HUDEP-2 (cell line): ENCODE data around the gene LYPD6B.

Experiments
- DNase-seq, 76 experiments: peaks; one replicate each; lab custom pipeline; 2025; ENCODE audit not compliant: unreplicated experiment in 76 of 76; lab: John Stamatoyannopoulos, UW

Gene LYPD6B

DNA sequence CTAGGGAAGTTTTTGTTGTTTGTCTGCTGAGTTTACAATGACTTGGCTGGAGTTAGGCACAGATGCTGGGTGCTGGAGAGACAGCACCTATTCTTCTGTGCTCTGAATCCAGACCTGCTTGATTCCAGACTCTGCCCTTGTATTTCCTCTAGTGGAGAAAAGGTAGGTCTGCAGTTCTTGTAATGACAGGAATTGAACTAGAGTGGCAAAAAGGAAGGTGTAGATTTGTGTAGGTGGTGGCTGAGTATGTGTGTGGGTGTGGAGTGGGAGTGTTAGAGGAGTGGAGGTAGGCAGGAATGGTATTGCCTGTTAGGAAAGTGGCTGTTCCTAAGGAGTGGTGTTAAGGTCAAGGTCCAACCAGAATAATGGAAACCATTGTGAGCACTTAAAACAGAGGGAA is 220.0 kb downstream of the LYPD6B start:
- DNase-seq, result no peak

DNA sequence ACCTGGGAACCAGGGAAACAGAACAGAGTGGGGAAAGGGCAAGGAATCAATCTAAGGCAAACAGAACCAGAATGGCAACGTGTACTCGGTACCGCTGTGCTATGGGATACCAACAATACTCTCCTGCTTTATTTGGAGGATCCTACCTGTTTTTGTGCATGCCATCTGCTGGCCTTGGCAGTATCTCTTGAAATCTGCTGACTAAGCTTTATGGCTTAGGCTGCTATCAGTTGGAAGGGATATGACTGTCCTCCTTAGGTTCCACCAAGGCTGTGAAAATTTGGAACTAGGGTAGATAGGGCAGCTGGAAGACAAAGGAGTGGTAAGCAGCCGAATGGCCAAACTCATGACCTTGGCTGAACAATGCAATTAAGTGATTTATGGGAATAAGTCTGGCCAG is 220.6 kb downstream of the LYPD6B start:
- DNase-seq, result no peak

DNA sequence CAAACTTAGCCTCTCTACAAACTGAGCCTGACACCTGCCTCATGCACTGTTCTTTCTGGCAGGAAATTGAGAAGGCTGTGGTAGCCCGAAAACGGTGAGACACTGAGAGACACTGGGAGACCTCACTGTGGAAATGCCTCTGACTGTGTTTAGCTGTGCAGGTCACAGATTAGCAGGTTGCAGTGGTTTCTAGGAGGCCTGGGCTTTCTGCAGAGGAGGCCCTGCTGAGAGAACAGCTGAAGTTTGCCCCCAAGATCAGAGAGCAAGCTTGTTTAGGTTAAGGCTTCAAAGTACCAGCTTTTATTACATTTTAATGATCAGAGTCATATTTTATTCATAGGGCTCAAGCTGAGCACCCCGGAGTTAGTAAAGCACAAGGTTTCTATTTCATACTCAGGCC is 223.2 kb downstream of the LYPD6B start:
- DNase-seq, result no peak
